Measurements from ENCODE around the gene MCRIP2. TPM values are rescaled to one million over a fixed set of nuclear protein-coding genes. Genes with fewer than 3 reads are reported as not detected.
A peak's percentile ranks its signal among the peaks of the same experiment; 100 is the strongest.

MCRIP2 gene
- total and polyA plus RNA-seq, 9 of the 15 experiments (the other 6 are each of a cell fraction or from before 2014, with no cell fraction given): 0.80 to 120 (median 35.2) TPM

DNA sequence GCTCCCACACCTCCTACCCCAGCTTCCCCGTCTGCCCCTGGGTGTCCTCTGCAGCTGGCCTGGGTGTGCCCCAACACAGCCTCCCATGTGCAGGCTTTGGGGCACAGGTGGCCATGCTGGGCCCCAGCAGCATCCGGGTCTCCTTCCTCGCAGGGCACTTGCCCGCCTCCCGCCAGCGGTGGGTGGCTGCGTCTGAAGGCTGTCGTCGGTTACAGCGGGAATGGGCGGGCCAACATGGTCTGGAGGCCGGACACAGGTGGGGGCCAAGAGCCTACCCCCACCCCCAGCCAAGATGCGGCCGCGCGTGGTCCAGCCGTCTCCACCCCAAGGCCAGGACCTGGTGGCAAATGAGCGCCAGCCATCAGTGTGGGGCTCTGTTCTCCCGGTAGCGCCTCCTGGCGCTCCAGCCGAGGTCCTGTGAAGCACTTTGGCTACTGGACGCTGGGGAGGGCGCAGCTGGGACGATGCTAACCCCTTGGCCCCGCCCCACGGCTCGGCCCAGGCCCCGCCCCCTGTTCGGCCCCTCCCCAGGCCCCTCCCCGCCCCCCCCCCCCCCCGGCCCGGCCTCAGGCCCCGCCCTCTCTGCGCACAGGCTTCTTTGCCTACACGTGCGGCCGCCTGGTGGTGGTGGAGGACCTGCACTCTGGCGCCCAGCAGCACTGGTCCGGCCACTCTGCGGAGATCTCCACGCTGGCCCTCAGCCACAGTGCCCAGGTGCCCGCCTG is 19.0 kb downstream of the MCRIP2 start (continued):
- peak; percentile 15 to 26; a peak in 2 of 4 replicates for TF ChIP-seq NRF1 (conservative IDR thresholded peaks at IDR 0.05 in 1 of 2, IDR thresholded peaks at IDR 0.05 in 1 of 2)
- TF ChIP-seq BCL6 (CRISPR knock-in tag; IDR thresholded peaks at IDR 0.05): no peak
- no peak for TF ChIP-seq CSDE1 (IDR thresholded peaks at IDR 0.05)
- no peak for TF ChIP-seq TAF15 (IDR thresholded peaks at IDR 0.05; ENCODE audit: low read depth, low read length)
- TF ChIP-seq, protein P1, sequence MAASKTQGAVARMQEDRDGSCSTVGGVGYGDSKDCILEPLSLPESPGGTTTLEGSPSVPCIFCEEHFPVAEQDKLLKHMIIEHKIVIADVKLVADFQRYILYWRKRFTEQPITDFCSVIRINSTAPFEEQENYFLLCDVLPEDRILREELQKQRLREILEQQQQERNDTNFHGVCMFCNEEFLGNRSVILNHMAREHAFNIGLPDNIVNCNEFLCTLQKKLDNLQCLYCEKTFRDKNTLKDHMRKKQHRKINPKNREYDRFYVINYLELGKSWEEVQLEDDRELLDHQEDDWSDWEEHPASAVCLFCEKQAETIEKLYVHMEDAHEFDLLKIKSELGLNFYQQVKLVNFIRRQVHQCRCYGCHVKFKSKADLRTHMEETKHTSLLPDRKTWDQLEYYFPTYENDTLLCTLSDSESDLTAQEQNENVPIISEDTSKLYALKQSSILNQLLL (CRISPR knock-in tag; IDR thresholded peaks at IDR 0.05; ENCODE audit: borderline replicate concordance): no peak
- TF ChIP-seq RBM22 (IDR thresholded peaks at IDR 0.05; ENCODE audit: low read depth, low read length, poor library complexity, severe bottlenecking): no peak
- peak; percentile 64 to 69 for TF ChIP-seq RAD21 (CRISPR knock-in tag; conservative IDR thresholded peaks at IDR 0.05 in 1 of 2, IDR thresholded peaks at IDR 0.05 in 1 of 2)
- no peak for TF ChIP-seq SMARCA5 (IDR thresholded peaks at IDR 0.05)
- TF ChIP-seq ZNF324 (CRISPR knock-in tag; IDR thresholded peaks at IDR 0.05): no peak
- TF ChIP-seq MLLT1 (IDR thresholded peaks at IDR 0.05): no peak
- no peak for TF ChIP-seq NFYB (IDR thresholded peaks at IDR 0.05; ENCODE audit: extremely low read depth, insufficient read length)
- no peak for TF ChIP-seq DNMT1 (IDR thresholded peaks at IDR 0.05)
- TF ChIP-seq TFE3 (CRISPR knock-in tag; IDR thresholded peaks at IDR 0.05): no peak
- TF ChIP-seq, protein P2, sequence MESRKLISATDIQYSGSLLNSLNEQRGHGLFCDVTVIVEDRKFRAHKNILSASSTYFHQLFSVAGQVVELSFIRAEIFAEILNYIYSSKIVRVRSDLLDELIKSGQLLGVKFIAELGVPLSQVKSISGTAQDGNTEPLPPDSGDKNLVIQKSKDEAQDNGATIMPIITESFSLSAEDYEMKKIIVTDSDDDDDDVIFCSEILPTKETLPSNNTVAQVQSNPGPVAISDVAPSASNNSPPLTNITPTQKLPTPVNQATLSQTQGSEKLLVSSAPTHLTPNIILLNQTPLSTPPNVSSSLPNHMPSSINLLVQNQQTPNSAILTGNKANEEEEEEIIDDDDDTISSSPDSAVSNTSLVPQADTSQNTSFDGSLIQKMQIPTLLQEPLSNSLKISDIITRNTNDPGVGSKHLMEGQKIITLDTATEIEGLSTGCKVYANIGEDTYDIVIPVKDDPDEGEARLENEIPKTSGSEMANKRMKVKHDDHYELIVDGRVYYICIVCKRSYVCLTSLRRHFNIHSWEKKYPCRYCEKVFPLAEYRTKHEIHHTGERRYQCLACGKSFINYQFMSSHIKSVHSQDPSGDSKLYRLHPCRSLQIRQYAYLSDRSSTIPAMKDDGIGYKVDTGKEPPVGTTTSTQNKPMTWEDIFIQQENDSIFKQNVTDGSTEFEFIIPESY (CRISPR knock-in tag; IDR thresholded peaks at IDR 0.05): peak; percentile 99
- TF ChIP-seq FOXJ2 (tag; IDR thresholded peaks at IDR 0.05): no peak
- TF ChIP-seq ZEB2 (IDR thresholded peaks at IDR 0.05): no peak
- no peak for TF ChIP-seq ZKSCAN8 (CRISPR knock-in tag; IDR thresholded peaks at IDR 0.05)
- no peak for TF ChIP-seq PTTG1 (tag; IDR thresholded peaks at IDR 0.05; ENCODE audit: low read depth)
